GM19043 (cell line): ENCODE measurements around the gene HERPUD1.
"Not testable (repeated sequence)": the region's sequence is repeated elsewhere in the genome, so short reads cannot be mapped to it uniquely, and the experiment has no call there.

Experiments
- ATAC-seq: cut with Tn5 transposase; IDR thresholded peaks from one replicate; pipeline ENCODE4 v1.9.1; 2021; ENCODE audit warnings: low read depth; ENCODE audit not compliant: unreplicated experiment

The HERPUD1 gene

DNA sequence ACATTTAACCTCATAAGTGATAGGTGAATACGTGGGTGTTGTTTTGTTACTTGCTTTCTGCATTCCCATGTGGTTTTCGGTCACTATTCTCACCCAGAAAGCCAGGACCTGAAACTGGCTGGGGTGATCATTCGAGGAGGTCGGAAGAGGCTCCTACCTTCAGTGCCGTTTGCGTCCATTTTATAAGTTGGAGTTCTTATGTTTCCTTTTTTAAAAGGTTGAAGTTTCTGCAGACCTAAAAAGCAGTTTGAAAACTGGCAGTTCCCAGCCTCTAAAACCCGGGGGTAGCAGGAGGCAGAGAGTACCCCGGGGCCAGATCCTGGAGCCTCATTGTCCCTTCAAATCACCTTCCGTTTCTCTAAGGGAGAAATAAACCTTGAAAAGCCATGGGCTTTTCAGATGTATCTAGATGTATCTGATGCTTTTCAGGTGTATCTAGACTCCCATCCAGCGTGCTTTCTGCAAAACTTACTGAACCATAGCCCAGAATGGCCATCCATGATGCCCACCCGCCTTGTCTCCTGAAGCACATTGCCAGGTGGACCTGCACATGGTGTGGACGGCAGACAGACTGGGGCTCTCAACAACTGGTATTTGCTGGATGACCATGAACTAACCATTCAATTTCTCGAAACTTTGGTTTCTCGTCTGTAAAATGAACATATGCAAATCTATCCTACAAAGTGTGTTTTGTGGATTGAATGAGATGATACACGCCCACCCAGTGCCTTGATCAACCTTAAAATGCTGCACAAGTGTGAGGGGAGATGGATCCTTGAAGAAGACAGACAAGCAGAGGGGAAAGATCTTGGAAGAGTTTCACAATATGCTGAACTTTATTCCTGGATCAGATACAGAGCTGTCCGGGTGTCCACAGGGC, 58.7 kb downstream of the HERPUD1 start:
- no peak for ATAC-seq

DNA sequence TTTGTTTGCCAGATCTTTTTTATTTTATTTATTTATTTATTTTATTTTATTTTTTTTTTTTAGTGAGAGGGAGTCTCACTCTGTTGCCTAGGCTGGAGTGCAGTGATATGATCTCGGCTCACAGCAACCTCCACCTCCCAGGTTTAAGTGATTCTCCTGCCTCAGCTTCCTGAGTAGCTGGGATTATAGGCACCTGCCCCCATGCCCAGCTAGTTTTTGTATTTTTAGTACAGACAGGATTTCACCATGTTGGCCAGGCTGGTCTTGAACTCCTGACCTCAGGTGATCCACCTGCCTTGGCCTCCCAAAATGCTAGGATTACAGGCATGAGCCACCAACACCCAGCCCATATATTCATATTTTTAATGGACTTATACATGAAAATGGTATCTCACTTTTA, 60.5 kb downstream of the HERPUD1 start:
- ATAC-seq: not testable (repeated sequence)

- ATAC-seq: no peak
Observed at GRCh38 chr16:56993204-56993603, 61.3 kb downstream of the HERPUD1 start.

- ATAC-seq: no peak
Observed at GRCh38 chr16:56994311-56994710, 62.4 kb downstream of the HERPUD1 start.
